HG02938 (cell line): ENCODE data around the gene IST1.

Source experiments
- ATAC-seq: cut with Tn5 transposase; IDR thresholded peaks from one replicate; pipeline ENCODE4 v1.9.1; 2021; ENCODE audit warnings: mild to moderate bottlenecking, moderate library complexity; ENCODE audit not compliant: unreplicated experiment

Gene IST1

GRCh38 chr16:71916397-71916920, 21.1 kb downstream of the IST1 start:
- ATAC-seq, result no peak

GRCh38 chr16:71917900-71918299, 22.6 kb downstream of the IST1 start:
- ATAC-seq, result no peak

DNA sequence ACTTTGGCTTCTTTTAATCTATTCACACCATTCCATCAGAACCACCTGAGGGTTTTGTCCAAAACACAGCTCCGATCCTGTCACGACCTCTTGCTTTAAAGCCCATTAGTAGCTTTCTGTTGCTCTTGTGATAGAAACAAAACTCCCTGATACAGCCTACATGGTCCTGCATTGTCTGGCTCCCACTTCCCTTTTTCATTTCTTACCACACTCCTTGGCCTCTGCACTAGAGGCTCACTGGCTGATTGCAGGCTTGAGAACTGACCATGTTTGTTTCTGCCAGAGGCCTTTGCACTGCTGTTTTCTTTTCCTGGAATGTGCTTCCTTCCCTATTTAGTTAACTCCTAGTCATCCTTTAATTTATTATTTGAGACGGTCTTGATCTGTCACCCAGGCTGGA, 23.7 kb downstream of the IST1 start:
- peak; percentile 82 for ATAC-seq

GRCh38 chr16:71920658-71921057, 25.3 kb downstream of the IST1 start:
- ATAC-seq, result no peak

DNA sequence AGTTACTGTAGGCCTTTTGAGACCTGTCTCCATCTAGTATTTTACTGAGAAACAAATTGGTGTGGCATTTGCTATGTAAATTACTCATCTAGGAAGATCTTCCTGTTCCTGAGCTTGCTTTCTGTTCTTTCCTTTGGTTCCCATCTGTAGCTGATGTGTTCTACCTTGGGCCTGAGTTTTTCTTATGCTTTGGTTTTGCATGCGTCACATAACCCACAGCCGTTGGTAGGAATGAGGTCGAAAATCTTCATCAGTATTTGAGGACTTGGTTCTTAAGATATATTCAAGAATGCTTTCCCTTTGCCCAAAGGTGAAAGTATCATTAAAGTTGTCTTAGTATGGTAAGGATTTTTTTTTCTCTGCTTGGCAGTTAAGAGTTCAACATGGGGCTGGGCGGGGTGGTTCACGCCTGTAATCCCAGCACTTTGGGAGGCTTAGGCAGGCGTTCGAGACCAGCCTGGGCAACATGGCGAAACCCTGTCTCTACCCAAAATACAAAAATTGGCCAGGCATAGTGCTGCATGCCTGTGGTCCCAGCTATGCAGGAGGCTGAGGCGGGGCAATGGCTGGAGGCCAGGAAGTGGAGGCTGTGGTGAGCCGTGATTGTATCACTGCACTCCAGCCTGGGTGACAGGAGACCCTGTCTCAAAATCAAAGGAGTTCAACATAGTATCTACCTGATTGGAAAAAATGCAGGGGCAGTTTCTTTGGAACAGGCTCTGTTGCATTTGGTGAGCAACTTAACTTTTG, 28.8 kb downstream of the IST1 start:
- no peak for ATAC-seq

GRCh38 chr16:71924710-71925109, 29.4 kb downstream of the IST1 start:
- no peak for ATAC-seq

GRCh38 chr16:71927383-71927782, 32.1 kb downstream of the IST1 start:
- ATAC-seq, result no peak

GRCh38 chr16:71927787-71928186, 32.5 kb downstream of the IST1 start:
- no peak for ATAC-seq

GRCh38 chr16:71929048-71929447, 33.7 kb downstream of the IST1 start:
- no peak for ATAC-seq

DNA sequence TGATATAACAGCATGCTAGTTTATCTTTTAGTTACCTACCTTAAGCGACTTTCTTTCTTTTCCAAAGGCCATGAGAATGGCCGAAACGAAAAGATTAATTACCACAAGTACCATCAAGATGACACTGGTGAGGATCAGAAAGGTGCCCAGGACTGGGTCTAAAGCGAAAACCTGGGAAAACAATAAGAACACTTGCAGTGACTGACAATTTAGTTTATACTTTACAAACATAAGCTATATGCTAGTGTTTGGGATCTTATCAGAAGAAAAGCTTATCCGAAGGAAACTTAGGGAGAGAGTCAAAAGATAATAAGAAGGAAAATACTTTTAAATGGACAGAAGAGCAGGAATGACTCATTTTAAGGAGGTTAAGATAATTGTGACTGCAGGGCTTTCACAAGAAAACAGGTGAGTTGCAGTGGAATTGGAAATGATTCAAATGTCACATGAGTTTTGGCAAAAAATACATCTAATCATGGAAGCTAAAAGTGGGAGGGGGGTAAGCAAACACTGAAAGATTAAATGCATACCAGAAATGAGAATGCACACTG, 34.8 kb downstream of the IST1 start:
- no peak for ATAC-seq

DNA sequence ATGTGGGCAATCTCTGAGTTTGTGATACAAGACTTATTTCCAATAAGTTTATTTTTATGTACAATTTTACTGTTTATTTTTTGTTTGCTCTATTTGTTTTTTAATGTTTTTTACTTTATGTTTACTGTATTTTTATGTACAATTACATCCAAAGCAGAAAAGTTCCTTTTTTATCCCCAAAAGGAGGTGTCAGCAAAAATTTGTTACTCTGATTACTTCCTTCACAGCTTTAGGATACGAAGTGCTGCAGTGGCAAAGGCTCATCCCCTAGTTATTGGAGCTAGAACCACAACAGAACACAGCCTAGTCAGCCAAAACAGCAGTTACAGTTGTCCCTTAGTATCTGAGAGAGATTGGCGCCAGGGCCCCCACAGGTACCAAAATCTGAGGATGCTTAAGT, 35.7 kb downstream of the IST1 start:
- no peak for ATAC-seq

DNA sequence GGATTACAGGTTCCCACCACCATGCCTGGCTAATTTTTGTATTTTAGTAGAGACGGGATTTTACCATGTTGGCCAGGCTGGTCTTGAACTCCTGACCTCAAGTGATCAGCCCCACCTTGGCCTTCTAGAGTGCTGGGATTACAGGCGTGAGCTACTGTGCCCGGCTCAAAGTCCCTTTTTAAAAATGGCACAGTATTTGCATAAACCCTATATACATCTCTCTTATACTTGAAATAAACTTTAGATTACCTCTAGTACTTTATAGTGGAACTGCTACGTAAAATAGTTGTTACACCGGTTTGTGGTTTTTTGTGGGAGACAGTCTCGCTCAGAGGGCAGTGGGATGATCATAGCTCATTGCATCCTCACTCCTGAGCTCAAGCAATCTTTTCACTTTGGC, 36.3 kb downstream of the IST1 start:
- no peak for ATAC-seq

DNA sequence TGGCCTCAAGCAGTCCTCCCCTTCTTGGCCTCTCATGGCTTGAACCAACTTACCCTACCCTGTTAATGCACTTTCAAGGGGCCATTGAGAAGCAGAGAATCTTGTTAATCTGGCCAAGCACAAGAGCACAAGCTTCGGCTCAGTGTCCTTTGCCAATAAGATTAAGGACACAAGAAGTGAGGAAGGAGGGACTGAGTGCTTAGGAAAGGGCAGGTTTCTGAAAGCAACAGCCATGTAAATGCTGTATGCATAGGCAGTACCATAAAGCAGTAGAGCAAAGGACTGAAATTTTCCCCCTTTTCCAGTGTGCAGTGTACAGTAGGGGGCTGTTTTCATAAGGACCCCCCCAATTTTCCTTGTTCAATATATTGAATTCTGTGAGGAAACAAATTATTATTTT, 37.7 kb downstream of the IST1 start:
- no peak for ATAC-seq

DNA sequence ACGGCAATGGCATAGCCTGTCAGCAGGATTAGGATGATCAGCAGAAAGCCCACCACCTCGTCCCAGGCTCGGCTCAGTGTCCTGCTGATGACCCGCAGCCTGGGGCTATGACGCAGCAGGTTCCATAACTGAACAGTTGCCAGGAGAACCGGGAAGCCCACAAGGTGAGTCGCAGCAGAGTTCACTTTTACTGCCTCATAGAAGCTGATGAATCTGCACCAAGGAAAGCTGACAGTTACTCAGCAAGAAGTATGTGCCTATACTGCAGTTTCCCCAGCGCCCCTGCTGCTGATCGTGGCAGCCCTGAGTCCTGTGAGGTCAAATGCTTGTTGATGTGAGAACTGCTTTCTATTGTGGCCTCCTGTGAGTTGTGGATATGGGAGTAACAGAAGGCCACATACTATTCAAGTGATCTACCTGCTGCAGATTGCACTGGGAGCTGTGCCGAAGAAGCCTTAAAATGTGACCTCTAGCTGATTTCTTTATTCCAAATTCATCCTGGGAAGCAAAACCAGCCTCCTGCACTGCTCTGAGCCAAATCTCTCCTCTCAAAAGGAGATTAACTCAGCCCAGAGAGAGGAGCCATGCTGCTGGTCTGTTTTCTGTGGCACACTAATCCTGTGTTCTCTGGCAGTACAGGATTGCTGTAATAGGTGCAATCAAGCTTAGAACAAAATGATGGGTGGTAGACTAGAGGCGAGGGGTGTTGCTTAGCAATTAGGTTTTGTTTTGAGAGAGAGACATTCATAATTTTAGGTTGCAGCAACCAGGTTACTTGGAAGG, 38.8 kb downstream of the IST1 start:
- no peak for ATAC-seq

DNA sequence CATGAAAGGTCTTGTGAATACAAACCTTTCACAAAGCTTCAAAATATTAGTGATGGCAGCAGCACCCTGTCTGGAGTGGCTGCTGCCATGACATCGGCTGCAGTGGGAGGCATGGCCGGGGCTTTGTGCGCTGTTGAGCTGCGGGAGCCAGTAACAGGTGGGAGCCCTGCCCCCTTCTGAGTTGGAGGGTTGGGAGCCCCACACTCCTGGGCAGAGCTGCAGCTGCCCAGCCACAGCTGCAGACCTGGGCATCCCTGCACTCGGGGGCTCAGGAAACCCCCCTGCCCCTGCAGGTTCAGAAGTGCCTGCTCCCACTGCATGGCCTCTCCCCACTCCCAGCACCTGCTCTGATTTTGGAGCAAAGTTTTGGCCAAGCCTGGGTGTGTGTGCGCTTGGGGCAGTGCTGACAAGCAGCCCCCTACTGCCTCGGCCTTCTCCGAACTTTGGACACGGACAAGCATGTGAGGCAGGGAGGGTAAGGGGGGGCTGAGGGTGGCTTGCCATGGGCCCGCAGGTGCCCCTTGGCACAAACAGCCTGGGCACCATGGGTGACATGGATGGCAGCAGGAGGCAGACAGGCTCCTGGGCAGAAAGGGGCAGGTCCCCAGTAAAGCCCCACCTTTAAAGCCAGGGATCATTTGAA, 42.7 kb downstream of the IST1 start:
- no peak for ATAC-seq

DNA sequence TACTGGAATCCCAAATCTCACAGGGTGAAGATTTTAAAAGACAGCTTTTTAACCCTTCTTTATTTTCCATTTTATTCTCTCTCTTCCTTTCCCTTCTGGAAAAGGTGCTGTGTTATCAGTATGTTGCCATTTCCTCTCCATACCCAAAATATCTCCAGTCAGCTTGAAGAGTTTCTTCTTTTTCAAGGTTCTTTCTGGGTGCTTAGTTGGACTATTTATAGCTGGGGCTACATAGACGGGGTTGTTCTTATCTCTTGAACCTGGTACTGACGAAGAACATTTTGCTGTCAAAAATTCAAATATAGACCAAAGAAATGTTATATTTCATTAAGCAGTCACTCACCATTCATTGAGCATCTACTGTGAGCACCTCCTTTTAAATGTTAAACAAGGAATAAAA, 48.6 kb downstream of the IST1 start:
- no peak for ATAC-seq

DNA sequence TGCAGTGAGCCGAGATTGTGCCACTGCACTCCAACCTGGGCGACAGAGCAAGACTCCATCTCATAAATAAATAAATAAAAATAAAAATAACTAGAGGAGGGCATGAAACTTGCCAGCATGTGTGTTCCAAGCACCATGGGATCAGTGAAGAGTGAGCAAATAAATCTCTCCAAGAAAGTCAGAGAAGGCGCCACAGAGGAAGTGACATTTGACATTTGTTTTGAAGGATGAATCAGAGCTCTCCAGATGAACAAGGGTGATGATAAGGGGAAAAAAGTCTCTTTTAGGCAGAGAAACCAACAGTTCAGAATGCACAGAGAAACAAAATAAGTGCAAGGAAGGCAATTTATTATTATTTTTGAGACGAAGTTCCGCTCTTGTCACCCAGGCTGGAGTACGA, 50.3 kb downstream of the IST1 start:
- ATAC-seq, result no peak

GRCh38 chr16:71952825-71953224, 57.5 kb downstream of the IST1 start:
- no peak for ATAC-seq

GRCh38 chr16:71954180-71954579, 58.8 kb downstream of the IST1 start:
- no peak for ATAC-seq

GRCh38 chr16:71954699-71955195, 59.4 kb downstream of the IST1 start:
- no peak for ATAC-seq

GRCh38 chr16:71956486-71956885, 61.2 kb downstream of the IST1 start:
- no peak for ATAC-seq
